GM23338 (cell line): Measurements from ENCODE around the gene PROKR2. TPM values are rescaled to one million over a fixed set of nuclear protein-coding genes. Genes with fewer than 3 reads are reported as not detected.

Experiments used
- ATAC-seq: fragments of 200-7000 bp; cut with Tn5 transposase; 3 replicates; pipeline ENCODE4 v1.9.1; 2020
- DNase-seq: peaks from one replicate; pipeline ENCODE4 v3.0.0-alpha.2; 2015; ENCODE audit warnings: low spot score
- H2AFZ ChIP-seq: fragments of 200-600 bp; sonication (generic); 2 replicates; pipeline ENCODE4 v1.8.0; 2016; ENCODE audit warnings: antibody characterized with exemption, mild to moderate bottlenecking, moderate library complexity
- H3F3A ChIP-seq: fragments of 200-600 bp; sonication (generic); replicated peaks from 2 replicates; pipeline ENCODE4 v1.8.0; 2017; ENCODE audit warnings: antibody characterized with exemption, mixed run types, low read depth
- H3K27ac ChIP-seq: fragments of 200-600 bp; sonication (generic); 2 replicates; pipeline ENCODE4 v1.6.1; 2016; ENCODE audit warnings: low read depth
- H3K27me3 ChIP-seq: fragments of 200-600 bp; sonication (generic); 2 replicates; pipeline ENCODE4 v1.8.0; 2016; ENCODE audit warnings: mild to moderate bottlenecking, mixed run types, moderate library complexity; ENCODE audit not compliant: insufficient read depth
- H3K36me3 ChIP-seq: fragments of 200-600 bp; sonication (generic); 2 replicates; pipeline ENCODE4 v1.8.0; 2016; ENCODE audit warnings: mild to moderate bottlenecking; ENCODE audit not compliant: insufficient read depth
- H3K4me1 ChIP-seq: fragments of 200-600 bp; sonication (generic); 2 replicates; pipeline ENCODE4 v1.8.0; 2016; ENCODE audit warnings: mild to moderate bottlenecking, moderate library complexity; ENCODE audit not compliant: insufficient read depth
- H3K4me2 ChIP-seq: fragments of 200-600 bp; sonication (generic); 2 replicates; pipeline ENCODE4 v1.7.1; 2017; ENCODE audit warnings: mixed run types
- H3K4me3 ChIP-seq: fragments of 200-600 bp; sonication (generic); 2 replicates; pipeline ENCODE4 v1.6.1; 2016; ENCODE audit warnings: mixed run types
- H3K79me2 ChIP-seq: fragments of 200-600 bp; sonication (generic); replicated peaks from 2 replicates; pipeline ENCODE4 v1.8.0; 2017; ENCODE audit warnings: mild to moderate bottlenecking; ENCODE audit not compliant: insufficient read depth
- H3K9me2 ChIP-seq: fragments of 200-600 bp; sonication (generic); 2 replicates; pipeline ENCODE4 v1.8.0; 2017; ENCODE audit not compliant: insufficient read depth
- H4K20me1 ChIP-seq: fragments of 200-600 bp; sonication (generic); replicated peaks from 2 replicates; pipeline ENCODE4 v1.8.0; 2017; ENCODE audit warnings: mild to moderate bottlenecking; ENCODE audit not compliant: insufficient read depth
- H3K27ac Mint-ChIP-seq: 2 replicates; pipeline ENCODE4 v1.8.0; 2020; ENCODE audit warnings: inconsistent platforms, mild to moderate bottlenecking, moderate library complexity, mixed read lengths
- H3K27me3 Mint-ChIP-seq: 3 replicates; pipeline ENCODE4 v1.8.0; 2022; ENCODE audit warnings: low read depth, mild to moderate bottlenecking, moderate library complexity, mixed read lengths, inconsistent platforms; ENCODE audit not compliant: insufficient read depth, poor library complexity
- H3K36me3 Mint-ChIP-seq: 3 replicates; pipeline ENCODE4 v1.8.0; 2021; ENCODE audit warnings: low read depth, mild to moderate bottlenecking, inconsistent platforms, moderate library complexity, mixed read lengths
- H3K4me1 Mint-ChIP-seq: 3 replicates; pipeline ENCODE4 v1.8.0; 2020; ENCODE audit warnings: mild to moderate bottlenecking, inconsistent platforms, mixed read lengths
- H3K4me3 Mint-ChIP-seq: 3 replicates; pipeline ENCODE4 v1.8.0; 2021; ENCODE audit warnings: moderate library complexity, mild to moderate bottlenecking, inconsistent platforms, mixed read lengths
- H3K9me3 Mint-ChIP-seq: 3 replicates; pipeline ENCODE4 v1.8.0; 2020; ENCODE audit warnings: moderate library complexity, mild to moderate bottlenecking, inconsistent platforms, mixed read lengths
- CREB1 ChIP-seq: fragments of 250-450 bp; sonication (Bioruptor Pico); IDR thresholded peaks from 2 replicates; pipeline ENCODE4 v1.5.0; 2020; ENCODE audit warnings: low read depth, mild to moderate bottlenecking, moderate library complexity
- CTCF ChIP-seq, 2 experiments: fragments of 200-600 bp in 1 of 2; sonication (generic) in 1 of 2; conservative IDR thresholded peaks; 2 replicates each; pipeline versions ENCODE4 v1.5.1 to v1.6.1; 2016 to 2017; ENCODE audit warnings: antibody characterized with exemption in 2 of 2, low read depth in 2 of 2, mild to moderate bottlenecking in 2 of 2, moderate library complexity in 1 of 2
- POLR2AphosphoS5 ChIP-seq: IDR thresholded peaks from 2 replicates; pipeline ENCODE4 v1.6.1; 2016; ENCODE audit warnings: antibody characterized with exemption, low read depth
- STAT1 ChIP-seq: IDR thresholded peaks from one replicate; pipeline ENCODE4 v1.6.1; 2016; ENCODE audit warnings: antibody characterized with exemption; ENCODE audit not compliant: unreplicated experiment
- ZNF331 ChIP-seq: fragments of 250-450 bp; sonication (Bioruptor Pico); IDR thresholded peaks from 2 replicates; pipeline ENCODE4 v1.5.0; 2020; ENCODE audit warnings: low read depth, mild to moderate bottlenecking, moderate library complexity
- ZNF462 ChIP-seq: fragments of 250-450 bp; sonication (Bioruptor Pico); IDR thresholded peaks from 2 replicates; pipeline ENCODE4 v1.5.0; 2020; ENCODE audit warnings: mild to moderate bottlenecking, moderate library complexity
- polyA plus RNA-seq: library from polyadenylated mRNA; unstranded; fragments of >200 nt; fragmentation: Nextera tagmentation; extraction: Ambion mirVana; gene quantifications from 2 replicates; pipeline ENCODE4 v1.2.1, GENCODE V29; 2016
- total RNA-seq: library from RNA; depleted of rRNA; stranded (reverse); fragments of >200 nt; shearing (Covaris generic); gene quantifications from 2 replicates; pipeline ENCODE4 v1.2.3, GENCODE V29; 2014

Gene PROKR2
- total and polyA plus RNA-seq, 2 experiments from 2014 or later, result 1.9 to 5.9 TPM

GRCh38 chr20:5298811-5299210 lies 17.9 kb downstream of the PROKR2 start:
- H3K27ac Mint-ChIP-seq, result no peak overlapping the region
- H3K4me1 Mint-ChIP-seq, result 0 out of 3 replicates have a peak, but pooled peaks cover 2% of the 10 kb centered on the region
- peaks cover 4% of the 10 kb centered on the region; the same call in 1 of the 3 replicates for H3K36me3 Mint-ChIP-seq
- H3K27me3 ChIP-seq, result no peaks in the 10 kb centered on the region
- no peaks in the 10 kb centered on the region for H3F3A ChIP-seq
- H3K4me3 ChIP-seq, result no peak overlapping the region
- H3K9me2 ChIP-seq, result no peaks in the 10 kb centered on the region; the same call in 1 of the 2 replicates
- no peaks in the 10 kb centered on the region for H3K79me2 ChIP-seq
- H3K4me2 ChIP-seq, result no peak overlapping the region
- H2AFZ ChIP-seq, result no peak overlapping the region
- DNase-seq, result no peak
- ATAC-seq, result no peak
- H3K4me3 Mint-ChIP-seq, result no peak overlapping the region
- H4K20me1 ChIP-seq, result no peaks in the 10 kb centered on the region
- TF ChIP-seq ZNF462 (CRISPR knock-in tag), result no peak
- TF ChIP-seq CTCF (conservative IDR thresholded peaks at IDR 0.05; ENCODE audit: low read depth in 2 of 2), result no peak
- no peak for TF ChIP-seq STAT1
- no peak for TF ChIP-seq CREB1 (CRISPR knock-in tag)
- TF ChIP-seq POLR2AphosphoS5, result no peak
- TF ChIP-seq ZNF331 (CRISPR knock-in tag), result no peak
- H3K27me3 Mint-ChIP-seq, result peaks cover 2% of the 10 kb centered on the region
- H3K9me3 Mint-ChIP-seq, result no peaks in the 10 kb centered on the region
- no peaks in the 10 kb centered on the region; the same call in 1 of the 2 replicates for H3K4me1 ChIP-seq
- no peaks in the 10 kb centered on the region for H3K36me3 ChIP-seq
- no peak overlapping the region for H3K27ac ChIP-seq
